DMS 273 (cell line): Measurements from ENCODE around the gene GALNT11.

ENCODE experiments used
- DNase-seq: peaks from one replicate; lab custom pipeline; 2025; ENCODE audit not compliant: unreplicated experiment; lab: John Stamatoyannopoulos, UW

GALNT11 gene

DNA sequence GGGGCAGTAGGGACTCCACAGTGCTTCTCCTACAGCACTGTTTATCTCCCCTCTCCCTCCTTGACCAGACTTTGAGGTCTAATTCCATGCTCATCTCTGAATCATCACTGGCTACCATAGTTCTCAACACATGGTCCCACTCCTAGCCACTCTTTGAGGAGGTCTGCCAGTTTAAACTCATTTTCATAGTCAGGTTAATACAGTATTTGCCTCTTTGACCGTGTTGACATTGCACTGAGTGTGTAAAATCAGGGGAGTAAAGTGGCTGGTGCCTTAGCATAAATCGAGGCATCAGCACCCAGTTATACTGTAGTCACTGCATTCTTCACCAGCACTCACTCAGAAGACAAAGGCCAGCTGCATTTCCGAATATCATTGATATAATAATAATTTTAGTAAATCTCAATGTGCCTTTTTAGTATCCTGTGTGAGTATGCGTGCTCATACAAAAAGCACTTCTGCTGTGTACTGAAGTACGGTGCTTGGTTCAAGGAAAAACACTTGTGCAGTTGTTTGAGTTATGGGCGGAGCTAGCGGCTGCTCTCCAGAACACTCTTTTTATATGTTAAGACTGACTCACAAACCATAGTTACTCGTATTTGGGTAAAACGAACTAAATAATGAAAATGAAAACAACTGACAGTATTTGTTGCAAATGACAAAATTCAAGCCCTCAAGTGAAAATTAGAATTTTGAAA is 89.7 kb downstream of the GALNT11 start:
- DNase-seq, result no peak

DNA sequence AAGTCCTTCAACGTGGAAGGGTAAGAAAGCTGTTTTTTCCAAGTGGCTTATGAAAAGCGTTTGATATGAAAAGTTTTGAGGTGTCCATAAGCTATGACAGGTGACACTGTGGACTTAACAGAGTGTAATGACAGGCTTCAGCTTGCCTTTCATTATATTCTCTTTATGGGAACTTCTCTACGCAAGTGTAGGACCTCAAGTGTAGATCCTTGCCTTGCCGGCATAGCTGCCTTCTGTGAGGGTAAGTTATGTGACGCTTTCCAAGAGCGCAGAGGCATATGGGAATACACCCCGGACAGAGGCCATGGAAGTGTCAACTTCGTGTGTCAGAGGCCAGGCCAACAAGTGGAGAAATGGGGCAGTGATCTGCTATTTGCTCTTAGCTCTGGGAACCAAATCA is 91.9 kb downstream of the GALNT11 start:
- DNase-seq, result no peak

DNA sequence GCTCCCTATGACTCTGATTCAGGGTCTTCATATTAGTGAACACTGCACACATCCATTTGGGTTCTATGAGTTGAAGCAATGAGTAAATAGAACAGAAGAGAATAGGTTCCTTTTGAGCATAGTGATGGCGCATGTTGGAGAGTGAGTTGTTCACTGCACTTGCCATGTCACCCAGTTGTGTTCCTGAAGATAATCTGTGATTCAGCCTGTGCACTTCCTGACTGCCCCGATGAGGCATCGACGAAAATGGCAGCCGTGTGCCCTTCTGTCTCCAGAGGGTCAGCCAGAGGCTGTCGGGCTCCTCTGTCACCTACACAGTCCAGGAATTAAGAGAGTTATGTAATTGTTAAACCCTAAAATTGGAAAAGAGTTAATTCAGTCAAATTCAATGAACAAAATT is 94.7 kb downstream of the GALNT11 start:
- no peak for DNase-seq

DNA sequence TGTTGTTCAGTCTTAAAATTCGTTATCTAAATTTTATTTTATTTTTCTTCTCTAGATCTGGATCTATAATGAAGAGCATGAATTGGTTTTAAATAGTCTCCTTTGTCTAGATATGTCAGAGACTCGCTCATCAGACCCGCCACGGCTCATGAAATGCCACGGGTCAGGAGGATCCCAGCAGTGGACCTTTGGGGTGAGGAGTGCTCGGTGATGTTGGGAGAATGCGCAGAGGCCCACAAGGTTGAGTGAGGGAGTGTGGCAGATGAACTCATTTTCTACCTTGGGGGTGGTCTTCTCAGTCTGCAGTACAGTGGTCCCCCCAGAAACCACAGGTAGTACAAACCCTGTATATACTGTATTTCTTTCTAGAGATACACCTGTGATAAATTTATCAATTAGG is 95.3 kb downstream of the GALNT11 start:
- DNase-seq, result no peak

DNA sequence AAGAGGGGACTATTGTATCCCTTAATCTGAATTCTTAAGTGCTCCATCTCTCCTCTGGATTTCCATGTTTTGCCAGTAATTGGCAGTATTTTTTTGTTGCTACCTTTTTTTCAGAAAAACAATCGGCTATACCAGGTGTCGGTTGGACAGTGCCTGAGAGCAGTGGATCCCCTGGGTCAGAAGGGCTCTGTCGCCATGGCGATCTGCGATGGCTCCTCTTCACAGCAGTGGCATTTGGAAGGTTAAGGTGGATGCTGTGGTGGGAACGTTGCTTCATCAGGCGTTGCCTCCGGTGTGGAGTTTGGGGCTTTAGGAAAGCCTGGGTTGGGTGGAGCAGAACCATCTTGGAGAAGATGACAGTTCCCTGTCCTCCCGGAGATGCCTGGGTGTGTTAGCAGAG is 96.0 kb downstream of the GALNT11 start:
- DNase-seq, result no peak

DNA sequence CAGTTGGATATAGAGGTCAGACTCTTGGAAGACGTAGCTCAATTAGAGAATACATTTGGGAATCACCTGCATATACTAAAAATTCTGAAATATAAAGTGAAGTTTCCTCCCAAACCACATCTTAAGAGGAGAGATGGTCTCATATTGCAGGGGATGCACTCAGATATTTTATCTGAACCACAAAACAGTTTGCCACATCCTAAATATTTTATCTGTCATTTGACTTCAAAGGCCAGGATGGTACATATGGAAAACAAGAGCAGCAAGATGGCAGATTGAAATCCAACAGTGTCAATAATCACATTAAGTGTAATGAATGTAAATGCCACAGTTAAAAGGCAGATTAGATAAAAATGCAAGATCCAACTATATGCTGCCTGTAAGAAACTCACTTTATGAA is 97.1 kb downstream of the GALNT11 start:
- DNase-seq, result no peak

DNA sequence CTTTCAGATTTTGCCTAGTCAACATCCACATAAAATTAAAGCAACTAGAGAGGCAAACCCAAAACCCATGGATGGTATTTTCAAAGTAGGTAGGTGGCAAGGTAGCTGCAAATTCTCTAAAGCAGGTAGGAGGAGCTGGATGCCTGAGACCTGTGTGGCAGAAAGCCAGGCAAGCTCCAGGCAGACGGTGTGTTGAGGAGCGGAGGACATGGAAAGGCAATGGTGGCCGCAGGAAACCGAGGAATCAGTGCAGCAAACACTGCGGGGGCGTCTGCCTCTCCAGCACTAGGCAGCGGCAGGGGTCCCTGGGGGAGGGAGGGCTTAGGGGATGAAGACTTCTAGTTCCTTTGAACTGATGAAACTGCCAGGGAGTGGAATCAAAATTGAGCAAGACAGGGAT is 101.3 kb downstream of the GALNT11 start:
- DNase-seq, result no peak

DNA sequence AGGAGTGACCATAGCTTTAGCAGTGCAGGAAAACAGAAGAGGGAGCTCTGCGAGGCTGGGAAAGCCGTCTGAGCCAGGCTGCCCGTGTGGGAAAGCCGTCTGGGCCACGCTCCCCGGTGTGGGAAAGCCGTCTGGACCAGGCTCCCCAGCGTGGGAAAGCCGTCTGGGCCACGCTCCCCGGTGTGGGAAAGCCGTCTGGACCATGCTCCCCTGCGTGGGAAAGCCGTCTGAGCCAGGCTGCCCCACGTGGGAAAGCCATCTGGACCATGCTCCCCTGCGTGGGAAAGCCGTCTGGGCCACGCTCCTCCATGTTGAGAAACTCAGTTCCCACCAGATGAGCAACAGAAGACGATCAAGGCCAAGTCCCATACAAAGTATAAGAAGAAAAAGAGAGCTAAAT is 101.8 kb downstream of the GALNT11 start:
- no peak for DNase-seq

DNA sequence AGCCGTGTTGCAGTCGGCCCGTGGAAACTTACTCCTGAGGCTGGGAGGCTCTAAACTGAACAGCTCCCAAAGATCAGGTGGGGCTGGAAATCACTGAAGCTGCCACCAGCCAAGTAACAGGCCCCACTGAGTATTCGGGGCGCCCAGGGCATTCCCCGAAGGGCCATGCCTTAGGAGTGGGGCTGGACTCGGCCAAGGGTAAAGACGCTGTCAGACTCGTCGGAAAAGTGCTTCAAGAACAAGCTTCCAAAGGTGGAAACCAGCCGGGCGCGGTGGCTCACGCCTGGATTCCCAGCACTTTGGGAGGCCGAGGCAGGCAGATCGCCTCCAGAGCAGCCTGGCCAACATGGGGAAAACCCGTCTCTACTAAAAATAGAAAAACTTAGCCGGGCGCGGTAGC is 102.8 kb downstream of the GALNT11 start:
- DNase-seq, result no peak

DNA sequence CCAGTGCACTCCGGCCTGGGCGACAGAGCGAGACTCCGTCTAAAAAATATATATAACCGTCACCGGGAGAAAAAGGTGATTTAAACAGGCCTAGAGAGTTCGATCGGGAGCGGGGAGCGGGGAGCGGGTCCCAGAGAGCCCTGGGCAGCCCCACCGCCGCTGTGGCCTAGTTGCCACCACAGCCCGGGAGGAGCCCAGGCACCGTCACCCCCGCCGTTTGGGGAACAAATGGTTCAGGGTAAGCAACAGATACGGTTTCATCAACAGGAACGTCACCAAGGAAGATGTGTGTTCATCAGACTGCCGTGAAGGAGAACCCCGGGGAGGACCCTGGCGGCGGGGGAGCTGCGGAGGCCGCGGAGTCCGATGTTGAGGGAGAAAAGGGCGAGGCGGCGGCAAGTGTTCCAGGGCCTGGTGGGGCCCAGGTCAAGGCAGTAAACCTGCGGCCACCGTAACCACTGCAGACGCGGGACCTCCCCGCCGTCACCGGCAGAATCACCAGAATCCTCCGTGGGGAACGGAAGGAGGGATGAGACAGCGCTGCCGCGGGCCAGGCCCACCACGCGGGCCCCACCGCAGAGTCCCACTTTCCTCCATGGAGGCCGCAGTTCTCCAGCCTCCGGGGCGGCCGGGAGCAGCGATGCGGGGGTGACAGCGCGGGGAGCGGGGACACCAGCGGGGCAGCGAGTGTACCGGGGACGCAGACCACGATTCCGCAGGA is 103.4 kb downstream of the GALNT11 start:
- DNase-seq, result no peak

DNA sequence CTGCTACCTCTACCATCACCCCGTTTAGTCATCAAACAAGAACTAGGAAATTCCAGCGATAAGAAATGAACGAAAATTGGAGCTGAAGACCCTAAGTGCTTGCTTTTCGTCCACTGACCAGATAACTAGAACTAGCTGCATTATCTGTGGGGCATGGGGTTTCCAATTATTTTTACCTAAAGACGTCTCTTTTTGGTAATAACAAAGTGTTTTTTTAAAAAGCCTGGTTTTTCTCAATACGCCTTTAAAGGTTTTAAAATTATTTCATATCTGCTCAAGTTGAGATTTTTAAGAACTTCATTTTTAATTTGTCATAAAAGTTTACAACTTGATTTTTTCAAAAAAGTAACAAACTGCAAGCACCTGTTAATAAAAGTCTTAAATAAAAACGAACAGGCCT is 104.2 kb downstream of the GALNT11 start:
- DNase-seq, result no peak

DNA sequence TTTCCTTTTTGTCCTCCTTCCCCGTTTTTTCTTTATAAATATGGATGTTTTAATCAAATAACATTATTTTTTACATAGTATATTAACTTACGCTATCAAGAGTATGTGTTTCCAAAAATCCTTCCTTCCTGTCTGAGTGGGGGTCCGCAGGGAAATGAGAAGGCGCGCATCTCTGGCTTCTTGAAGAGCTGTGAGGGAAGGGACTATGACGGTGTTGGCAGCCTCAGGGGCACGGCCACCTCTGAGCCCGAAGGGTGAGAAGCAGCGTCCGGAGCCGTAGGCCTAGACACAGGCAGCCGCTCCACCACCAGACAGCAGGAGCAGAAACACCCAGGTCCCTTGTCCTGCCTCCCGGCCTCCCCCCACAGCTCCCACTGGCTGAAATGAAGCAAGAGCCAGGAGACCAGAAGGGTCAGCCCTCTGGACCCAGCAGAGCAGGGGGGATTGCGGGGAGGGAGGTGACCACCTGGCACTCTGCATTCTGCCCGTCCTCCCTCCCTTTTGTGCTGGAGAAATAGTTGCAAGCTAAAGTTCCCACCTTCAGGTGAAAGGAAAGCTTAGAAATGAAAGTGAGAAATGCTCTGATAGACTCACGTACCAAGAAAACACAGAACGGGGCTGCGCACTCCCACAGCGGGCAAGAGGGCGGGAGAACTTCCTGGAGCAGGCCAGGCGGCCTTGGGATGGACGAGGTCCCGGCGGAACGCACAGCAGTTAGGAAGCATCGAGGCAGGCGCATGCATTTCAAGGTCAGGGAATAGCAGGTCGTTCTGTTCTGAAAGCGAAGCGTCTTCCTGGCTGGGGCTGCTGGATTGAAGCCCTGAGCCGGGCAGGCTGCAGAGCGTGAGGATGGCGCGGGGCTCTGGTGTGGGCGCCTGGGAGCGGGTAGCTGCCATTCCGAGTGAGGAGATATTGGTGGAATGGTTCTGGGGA is 105.5 kb downstream of the GALNT11 start:
- DNase-seq, result no peak

DNA sequence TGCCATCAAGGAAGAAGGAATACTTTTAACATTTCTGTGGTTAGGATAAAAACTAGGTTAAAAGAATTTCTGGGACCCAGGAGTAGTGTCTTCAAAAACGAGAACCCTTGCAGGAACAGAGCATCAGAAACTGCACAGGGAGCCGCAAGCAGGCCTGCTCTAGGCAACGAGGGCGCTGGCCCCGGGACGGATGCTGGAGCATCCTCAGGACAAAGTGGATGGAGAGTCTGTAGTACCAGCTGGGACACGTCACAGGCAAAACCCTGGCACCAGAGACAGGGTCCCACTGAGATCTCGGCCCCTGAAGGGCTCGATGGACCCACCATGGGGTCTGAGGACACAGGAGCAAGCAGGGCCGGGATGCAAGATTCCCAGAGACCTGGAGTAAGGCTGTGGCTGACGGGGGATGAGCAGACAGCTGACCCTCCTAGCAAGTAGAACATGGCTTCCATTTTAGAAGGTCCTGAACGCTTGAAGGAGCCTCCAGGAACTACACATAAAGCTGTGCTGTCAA is 106.6 kb downstream of the GALNT11 start:
- no peak for DNase-seq

DNA sequence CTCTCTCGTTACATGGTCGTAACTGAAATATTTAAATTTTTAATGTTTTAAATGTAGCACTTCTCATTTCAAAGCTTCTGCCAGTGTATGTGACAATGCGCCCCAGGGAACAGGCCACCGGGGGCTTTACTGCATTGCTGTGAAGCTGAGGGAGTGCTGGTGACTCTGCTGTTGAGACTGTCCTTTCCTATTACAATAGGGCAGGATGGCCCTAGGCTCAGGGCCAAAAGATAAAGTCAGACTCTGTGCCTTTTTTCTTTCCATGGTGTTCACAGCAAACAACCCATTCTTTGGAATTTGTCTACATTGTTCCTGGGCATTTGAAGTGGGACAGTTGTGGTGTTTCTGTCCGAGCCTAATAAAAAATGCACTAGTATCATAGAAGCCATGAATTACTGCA is 107.3 kb downstream of the GALNT11 start:
- no peak for DNase-seq

DNA sequence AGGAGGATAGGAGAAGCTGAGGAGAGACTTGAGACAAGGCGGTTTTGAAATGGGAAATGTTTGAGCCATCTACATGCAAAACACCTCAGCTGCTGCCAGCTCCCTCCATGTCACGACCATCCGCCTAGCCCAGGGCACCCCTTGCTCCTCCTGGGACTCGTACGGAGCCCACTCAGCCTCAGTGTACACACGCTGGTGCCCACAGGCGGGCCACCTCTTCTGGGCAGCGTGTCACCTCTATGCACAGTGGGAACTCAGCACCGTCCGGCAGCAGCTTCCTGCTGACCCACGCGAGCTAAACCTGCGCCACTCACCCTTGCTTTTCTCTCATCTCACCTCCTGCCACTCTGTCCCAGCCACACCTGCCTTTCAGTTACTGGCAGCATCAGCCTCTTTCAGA is 108.3 kb downstream of the GALNT11 start:
- DNase-seq, result no peak

DNA sequence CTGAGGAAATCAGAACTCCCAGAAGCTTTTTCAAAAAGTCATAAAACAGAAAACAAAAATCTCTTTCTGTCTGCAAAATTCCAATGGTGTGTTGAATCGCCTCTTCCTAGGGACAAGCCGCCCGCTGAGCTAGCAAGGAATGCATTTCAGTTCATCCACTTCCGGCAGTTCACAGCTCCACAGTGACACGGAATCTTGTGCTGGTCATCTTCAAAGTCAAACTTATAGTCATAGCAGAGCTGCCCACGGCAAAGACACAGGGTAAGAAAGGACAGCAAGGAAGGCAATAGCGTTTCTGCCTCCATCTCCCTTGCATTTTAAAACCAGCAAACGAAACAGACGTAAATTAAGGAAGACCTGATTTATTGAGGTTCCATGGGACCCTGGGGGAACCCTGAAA is 111.2 kb downstream of the GALNT11 start:
- no peak for DNase-seq

DNA sequence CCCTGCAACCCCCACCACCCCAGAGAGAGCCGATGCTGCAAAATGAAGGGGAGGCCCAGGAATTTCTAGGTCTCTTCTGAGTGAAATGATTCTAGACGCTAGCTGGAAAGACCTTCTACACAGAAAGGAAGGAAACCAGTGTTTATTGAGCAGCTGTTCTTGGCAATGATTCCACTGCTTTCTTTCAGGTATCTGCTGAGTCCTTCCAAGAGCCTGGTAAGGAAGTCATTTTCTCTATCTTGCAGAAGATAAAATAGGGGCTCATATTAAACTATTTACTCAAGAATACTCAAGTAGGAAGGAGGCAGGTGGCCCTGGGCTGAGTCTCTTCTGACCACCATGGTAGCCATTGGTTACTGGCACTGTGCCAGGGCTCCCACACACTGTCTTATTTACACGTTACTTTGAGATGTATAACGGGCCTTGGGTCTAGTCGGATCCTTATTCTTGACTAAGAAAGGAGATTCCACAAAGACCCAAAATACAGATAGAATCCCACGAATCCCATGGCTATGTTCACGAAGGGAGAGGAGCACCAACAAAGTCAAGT is 112.1 kb downstream of the GALNT11 start:
- DNase-seq, result peak; percentile 19

DNA sequence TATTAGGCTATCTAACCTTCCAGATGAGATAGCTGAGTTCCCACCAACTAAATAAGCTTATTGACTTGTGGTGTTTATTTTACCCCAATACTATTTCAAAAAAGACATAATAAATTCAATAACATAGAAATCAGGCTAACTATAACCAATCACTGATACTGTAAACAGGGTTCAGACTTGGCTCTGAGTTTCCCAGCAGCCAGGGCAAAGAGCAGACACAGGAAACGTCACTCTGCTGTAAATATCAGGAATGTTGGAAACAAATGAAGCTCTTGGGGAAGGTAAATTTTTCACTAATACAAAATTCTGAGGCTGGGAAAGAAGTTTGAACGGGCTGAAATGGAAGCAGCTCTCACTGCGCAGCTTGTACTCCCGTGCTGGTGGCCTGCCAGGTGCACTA is 114.6 kb downstream of the GALNT11 start:
- no peak for DNase-seq

DNA sequence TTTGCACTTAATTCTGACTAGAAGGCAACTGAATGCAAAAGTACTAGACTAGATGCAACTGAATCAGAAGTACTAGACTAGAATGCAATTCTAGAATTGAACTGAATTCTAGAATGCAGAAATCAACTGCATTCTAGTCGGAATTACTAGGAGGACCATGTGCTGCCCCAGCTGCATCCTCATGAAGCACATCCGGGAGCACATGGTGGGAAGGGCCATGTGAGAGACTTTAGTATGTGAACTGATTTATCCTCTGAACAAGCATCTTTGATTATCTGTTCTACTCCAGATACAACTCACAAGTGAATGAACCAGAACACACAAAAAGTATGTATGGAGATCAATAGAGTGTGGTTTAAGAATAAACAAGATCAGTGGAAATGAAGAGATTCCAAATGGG is 115.1 kb downstream of the GALNT11 start:
- no peak for DNase-seq

DNA sequence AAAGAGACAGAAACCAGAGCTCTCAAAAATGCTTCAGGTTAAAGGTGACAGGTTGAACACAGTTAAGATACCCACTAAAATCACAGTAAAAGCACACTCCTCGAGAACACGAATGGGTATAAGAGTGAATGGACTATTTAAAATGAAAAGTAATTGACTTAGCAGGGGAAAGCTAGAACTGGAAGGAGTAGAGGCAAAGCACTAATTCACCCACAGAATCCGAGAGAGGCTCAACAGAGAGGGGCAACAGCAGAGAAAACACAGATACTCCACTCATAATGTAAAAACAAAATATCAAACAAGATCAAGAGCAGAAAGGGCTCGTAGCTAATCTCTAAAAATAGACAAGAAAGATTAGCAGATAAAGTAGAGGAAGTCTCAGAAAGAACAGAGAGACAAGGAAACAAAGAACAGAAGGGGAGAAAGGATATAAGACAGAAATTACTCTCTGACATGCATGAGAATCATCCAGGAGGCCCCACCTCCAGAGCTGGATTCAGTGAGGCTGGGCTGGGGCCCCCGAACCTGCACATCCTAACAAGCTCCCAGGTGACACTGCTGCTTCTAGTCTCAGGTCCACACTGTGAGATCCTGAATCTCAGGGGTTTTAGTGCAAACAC is 117.6 kb downstream of the GALNT11 start:
- no peak for DNase-seq
